AG08396 (cell line): ENCODE data around the gene PAK4.

Experiments
- DNase-seq: peaks from one replicate; pipeline ENCODE4 v3.0.0; 2012; ENCODE audit warnings: low spot score, mixed read lengths

The PAK4 gene

GRCh38 chr19:39180749-39181148 is 55.2 kb downstream of the PAK4 start:
- DNase-seq: no peak

GRCh38 chr19:39181500-39182173 is 56.1 kb downstream of the PAK4 start:
- DNase-seq: no peak

GRCh38 chr19:39182174-39182505 is 56.6 kb downstream of the PAK4 start:
- no peak for DNase-seq

- DNase-seq: no peak
Measured at GRCh38 chr19:39183104-39183503, 57.5 kb downstream of the PAK4 start.

GRCh38 chr19:39186391-39186790 is 60.8 kb downstream of the PAK4 start:
- no peak for DNase-seq

GRCh38 chr19:39187552-39187943 is 62.0 kb downstream of the PAK4 start:
- DNase-seq: no peak

GRCh38 chr19:39188960-39189359 is 63.4 kb downstream of the PAK4 start:
- no peak for DNase-seq

- no peak for DNase-seq
Measured at GRCh38 chr19:39190768-39191167, 65.2 kb downstream of the PAK4 start.

- no peak for DNase-seq
Measured at GRCh38 chr19:39192846-39193245, 67.3 kb downstream of the PAK4 start.

GRCh38 chr19:39193803-39194202 is 68.2 kb downstream of the PAK4 start:
- no peak for DNase-seq

- no peak for DNase-seq
Measured at GRCh38 chr19:39194832-39195542, 69.4 kb downstream of the PAK4 start.

GRCh38 chr19:39195755-39196154 is 70.2 kb downstream of the PAK4 start:
- no peak for DNase-seq

GRCh38 chr19:39196320-39196719 is 70.7 kb downstream of the PAK4 start:
- DNase-seq: no peak

GRCh38 chr19:39196860-39197562 is 71.4 kb downstream of the PAK4 start, which contains the start of gene NCCRP1:
Gene NCCRP1, plus strand, starts transcription at chr19:39196964. Its CDS starts 19 bp downstream, at chr19:39196983.
- DNase-seq: no peak

- DNase-seq: no peak
Measured at GRCh38 chr19:39197808-39198207, 72.2 kb downstream of the PAK4 start.

- peak; percentile 93 for DNase-seq
Measured at GRCh38 chr19:39199025-39199424, 73.4 kb downstream of the PAK4 start.

- no peak for DNase-seq
Measured at GRCh38 chr19:39200066-39200802, 74.6 kb downstream of the PAK4 start.

GRCh38 chr19:39200803-39201115 is 75.2 kb downstream of the PAK4 start:
- DNase-seq: no peak

GRCh38 chr19:39202998-39203355 is 77.4 kb downstream of the PAK4 start:
- DNase-seq: peak; percentile 6

GRCh38 chr19:39203372-39204341 is 78.1 kb downstream of the PAK4 start, which contains the start of gene SYCN:
Gene SYCN, minus strand, starts transcription at chr19:39204263. Its CDS starts 9 bp downstream, at chr19:39204254.
- DNase-seq: peak; percentile 16

GRCh38 chr19:39205449-39205764 is 79.8 kb downstream of the PAK4 start:
- no peak for DNase-seq

GRCh38 chr19:39206122-39206521 is 80.5 kb downstream of the PAK4 start:
- DNase-seq: no peak
